ENCODE results near the gene KDM7A.

DNA sequence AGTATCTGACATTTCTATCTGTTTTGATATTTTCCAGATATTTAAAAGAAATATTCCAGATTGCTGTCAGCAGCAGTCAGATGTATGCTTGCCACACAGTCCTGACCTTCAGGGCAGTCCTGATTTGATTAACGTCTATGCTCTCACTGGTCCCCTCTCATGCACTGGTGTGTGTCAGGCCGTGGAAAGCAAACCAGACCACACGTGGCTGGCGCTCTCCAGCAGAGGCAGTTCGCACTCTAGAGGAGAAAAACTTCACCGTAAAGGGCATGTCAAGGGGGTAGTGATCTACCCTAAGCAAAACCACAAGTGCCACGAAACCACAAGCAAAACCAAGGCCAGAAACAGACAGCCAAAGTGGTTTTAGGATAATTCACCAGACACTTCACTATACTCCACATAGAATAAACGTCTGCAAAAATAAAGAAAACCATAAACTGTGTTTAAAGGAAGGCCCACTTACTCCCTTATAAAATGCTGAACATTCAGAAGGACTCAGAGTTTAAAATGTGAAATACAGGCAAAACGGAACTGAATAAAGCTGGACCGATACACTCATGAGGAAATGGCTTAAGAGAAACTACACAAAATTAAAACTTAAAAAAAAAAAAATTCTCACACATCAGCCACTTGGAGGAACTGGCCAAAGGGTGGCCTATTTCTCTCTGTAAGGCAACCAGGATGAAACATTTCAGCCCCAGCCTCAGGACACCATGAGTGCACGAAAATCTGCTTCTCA lies 140.4 kb downstream of the KDM7A start:
- TF ChIP-seq EP300 (IDR thresholded peaks at IDR 0.05; ENCODE audit: borderline replicate concordance in 1 of 2, control insufficient read depth in 1 of 2, low read depth in 2 of 2, low read length in 2 of 2) (no peak), MAX (IDR thresholded peaks at IDR 0.05; ENCODE audit: low read depth, low read length) (no peak), POLR2A (IDR thresholded peaks at IDR 0.05; ENCODE audit: low read depth, low read length) (no peak), TAF1 (IDR thresholded peaks at IDR 0.05; ENCODE audit: borderline replicate concordance, low read depth, low read length) (no peak)

All from GM12878 (cell line).